22Rv1 (cell line): ENCODE data around the gene ARHGAP10.

Source experiments
- ZFX ChIP-seq: fragments of 450-650 bp; IDR thresholded peaks from 2 replicates; pipeline ENCODE4 v1.6.1; 2017; ENCODE audit warnings: antibody characterized with exemption, borderline replicate concordance
- TF ChIP-seq, protein P1 (sequence below): fragments of 450-650 bp; IDR thresholded peaks from 2 replicates; pipeline ENCODE4 v1.5.1; 2017; ENCODE audit warnings: mild to moderate bottlenecking

DNA sequence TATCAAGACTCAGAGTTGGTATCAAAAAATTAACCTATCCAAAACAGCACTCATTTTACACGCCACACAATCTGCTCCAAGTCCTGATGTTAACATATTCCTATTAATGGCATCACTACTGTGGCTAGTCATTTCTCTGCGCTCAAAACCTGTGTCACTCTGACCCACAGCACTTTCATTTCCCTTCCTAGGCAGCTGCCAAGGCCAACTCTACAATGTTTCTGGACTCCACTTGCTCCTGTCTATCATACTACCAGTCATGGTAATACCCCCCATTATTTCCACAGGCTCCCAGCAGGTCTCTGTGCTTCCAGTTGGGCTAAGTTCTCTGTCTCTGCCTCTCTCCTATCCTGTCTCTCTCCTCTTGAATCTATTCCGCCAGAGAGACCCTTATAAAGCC, 386.7 kb downstream of the ARHGAP10 start:
- TF ChIP-seq, protein P1, sequence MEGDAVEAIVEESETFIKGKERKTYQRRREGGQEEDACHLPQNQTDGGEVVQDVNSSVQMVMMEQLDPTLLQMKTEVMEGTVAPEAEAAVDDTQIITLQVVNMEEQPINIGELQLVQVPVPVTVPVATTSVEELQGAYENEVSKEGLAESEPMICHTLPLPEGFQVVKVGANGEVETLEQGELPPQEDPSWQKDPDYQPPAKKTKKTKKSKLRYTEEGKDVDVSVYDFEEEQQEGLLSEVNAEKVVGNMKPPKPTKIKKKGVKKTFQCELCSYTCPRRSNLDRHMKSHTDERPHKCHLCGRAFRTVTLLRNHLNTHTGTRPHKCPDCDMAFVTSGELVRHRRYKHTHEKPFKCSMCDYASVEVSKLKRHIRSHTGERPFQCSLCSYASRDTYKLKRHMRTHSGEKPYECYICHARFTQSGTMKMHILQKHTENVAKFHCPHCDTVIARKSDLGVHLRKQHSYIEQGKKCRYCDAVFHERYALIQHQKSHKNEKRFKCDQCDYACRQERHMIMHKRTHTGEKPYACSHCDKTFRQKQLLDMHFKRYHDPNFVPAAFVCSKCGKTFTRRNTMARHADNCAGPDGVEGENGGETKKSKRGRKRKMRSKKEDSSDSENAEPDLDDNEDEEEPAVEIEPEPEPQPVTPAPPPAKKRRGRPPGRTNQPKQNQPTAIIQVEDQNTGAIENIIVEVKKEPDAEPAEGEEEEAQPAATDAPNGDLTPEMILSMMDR, result no peak
- no peak for TF ChIP-seq ZFX
